RPMI7951 (cell line): Measurements from ENCODE around the gene ATXN2. TPM values are rescaled to one million over a fixed set of nuclear protein-coding genes. Genes with fewer than 3 reads are reported as not detected.
"Not testable (repeated sequence)": the region's sequence is repeated elsewhere in the genome, so short reads cannot be mapped to it uniquely, and the experiment has no call there.

Source experiments
- DNase-seq: peaks from one replicate; pipeline ENCODE4 v3.0.0-alpha.2; 2012; ENCODE audit warnings: low read depth
- total RNA-seq: library from RNA; depleted of rRNA; stranded (reverse); fragments of >200 nt; shearing (Covaris generic); gene quantifications from 2 replicates; pipeline ENCODE4 v1.2.3, GENCODE V29; 2014; rRNA removed

The ATXN2 gene, protein sequence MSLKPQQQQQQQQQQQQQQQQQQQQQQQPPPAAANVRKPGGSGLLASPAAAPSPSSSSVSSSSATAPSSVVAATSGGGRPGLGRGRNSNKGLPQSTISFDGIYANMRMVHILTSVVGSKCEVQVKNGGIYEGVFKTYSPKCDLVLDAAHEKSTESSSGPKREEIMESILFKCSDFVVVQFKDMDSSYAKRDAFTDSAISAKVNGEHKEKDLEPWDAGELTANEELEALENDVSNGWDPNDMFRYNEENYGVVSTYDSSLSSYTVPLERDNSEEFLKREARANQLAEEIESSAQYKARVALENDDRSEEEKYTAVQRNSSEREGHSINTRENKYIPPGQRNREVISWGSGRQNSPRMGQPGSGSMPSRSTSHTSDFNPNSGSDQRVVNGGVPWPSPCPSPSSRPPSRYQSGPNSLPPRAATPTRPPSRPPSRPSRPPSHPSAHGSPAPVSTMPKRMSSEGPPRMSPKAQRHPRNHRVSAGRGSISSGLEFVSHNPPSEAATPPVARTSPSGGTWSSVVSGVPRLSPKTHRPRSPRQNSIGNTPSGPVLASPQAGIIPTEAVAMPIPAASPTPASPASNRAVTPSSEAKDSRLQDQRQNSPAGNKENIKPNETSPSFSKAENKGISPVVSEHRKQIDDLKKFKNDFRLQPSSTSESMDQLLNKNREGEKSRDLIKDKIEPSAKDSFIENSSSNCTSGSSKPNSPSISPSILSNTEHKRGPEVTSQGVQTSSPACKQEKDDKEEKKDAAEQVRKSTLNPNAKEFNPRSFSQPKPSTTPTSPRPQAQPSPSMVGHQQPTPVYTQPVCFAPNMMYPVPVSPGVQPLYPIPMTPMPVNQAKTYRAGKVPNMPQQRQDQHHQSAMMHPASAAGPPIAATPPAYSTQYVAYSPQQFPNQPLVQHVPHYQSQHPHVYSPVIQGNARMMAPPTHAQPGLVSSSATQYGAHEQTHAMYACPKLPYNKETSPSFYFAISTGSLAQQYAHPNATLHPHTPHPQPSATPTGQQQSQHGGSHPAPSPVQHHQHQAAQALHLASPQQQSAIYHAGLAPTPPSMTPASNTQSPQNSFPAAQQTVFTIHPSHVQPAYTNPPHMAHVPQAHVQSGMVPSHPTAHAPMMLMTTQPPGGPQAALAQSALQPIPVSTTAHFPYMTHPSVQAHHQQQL
- 5.3 and 11.2 TPM in 2 replicates for total RNA-seq

GRCh38 chr12:111598637-111599452 is at the start of gene ATXN2:
Gene ATXN2, minus strand, starts transcription at chr12:111599315. Its CDS starts 281 bp downstream, at chr12:111599034.
- peak; percentile 69 for DNase-seq

DNA sequence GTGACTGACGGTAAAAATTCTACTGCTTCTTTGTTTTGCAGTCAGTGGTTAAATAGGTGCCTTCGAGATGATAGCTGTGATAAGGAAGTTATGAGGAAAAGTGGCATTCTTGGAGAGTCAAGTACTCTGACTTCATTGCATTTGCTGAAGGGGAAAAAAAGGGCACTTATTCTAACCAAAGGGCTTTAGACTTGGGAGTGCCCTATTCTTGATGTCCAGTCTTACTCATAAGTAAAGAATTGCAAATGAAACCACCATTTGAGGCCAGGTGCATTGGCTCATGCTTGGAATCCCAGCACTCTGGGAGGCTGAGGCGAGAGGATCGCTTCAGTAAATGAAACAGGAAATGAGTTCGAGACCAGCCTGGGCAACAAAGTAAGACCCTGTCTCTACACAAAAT is 46.3 kb upstream of the ATXN2 start:
- peak; percentile 57 for DNase-seq

DNA sequence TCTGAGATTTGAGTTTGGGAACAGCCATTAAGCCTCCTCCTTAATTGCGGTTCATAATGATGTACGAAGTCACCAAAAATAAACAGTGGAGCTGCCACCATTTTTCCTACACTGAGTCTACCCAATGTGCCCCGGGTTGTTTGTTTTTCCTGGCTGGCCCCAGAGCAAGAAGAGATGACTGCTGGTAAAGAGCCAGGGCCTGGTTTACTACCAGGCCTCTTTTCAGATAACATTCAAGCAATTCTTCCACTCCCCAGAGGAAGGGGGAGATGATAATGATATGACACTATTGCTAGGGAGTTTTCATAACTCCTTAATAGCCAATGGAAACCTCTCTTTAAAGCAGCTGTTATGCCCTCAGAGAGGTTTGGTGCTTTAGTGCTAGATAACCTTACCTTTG is 44.3 kb upstream of the ATXN2 start:
- DNase-seq = no peak

DNA sequence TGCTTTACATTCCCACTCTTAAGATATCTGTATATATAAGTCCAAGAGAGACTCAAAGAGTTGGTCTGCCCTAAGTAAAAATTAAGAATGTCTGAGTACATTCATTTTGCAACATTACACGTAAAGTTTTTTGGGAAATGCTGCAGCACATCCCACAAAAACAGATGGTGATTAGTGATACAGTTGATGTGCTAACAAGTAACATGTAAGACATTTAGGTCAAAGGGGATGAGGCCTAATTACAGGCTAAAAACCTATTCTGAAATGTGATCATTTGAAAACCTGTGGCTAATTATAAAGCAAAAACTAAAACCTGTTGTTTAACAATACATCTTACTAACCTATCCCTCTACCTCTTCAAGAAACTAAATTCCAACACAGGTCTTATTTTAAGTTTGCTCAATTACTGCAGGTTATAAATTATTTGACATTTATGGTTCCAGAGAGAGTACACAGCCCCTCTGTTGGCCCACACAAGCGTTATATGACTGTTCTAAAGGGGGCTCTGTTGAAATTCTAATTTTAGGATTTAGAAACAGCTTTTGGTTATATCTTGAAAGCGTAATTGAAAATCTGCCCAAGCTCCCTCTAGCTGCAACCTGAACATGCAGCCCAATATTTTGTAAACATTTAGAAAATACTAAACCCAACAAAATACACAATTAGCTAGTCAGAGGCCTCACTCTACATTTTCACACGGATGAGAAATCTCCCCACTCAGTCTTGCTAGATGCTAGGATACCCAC is 43.7 kb upstream of the ATXN2 start:
- no peak for DNase-seq

DNA sequence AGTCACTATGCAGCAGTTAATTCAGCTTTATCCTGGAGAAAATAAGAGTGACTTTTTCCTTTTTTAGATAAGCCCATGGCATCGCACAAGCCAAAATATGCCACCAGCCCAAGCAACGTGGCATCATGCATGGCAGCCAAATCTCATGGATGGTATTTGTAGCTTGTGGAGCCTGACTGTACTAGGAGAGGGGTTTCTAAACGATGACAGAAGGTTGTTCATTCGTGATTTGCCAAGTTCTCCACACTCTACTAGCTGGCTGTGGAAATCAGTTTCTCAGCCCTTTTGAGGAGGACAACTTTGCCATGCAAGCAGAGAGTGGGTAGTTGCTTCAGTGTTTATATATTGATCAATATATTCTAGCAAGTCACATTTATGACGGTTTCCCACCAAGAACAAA is 41.4 kb upstream of the ATXN2 start:
- DNase-seq = no peak

DNA sequence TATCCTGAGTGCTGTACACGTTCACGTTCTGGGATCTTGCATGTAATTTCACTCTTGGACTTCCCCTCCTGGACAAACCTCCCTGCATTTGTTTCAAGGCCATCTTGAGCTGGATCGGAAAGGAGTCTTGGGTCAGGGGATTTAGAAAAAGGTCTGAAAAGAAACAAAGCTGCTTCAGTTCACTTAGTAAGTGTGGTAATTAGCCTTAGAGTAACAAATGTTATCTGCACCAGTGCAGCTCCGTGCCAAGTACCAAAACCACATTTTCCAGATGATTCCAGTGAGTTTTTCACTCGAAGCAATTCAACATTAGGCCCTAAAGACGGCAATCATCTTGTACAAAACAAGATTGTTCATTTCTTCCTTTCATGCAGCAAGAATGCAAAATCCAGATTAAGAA is 39.4 kb upstream of the ATXN2 start:
- DNase-seq = no peak

DNA sequence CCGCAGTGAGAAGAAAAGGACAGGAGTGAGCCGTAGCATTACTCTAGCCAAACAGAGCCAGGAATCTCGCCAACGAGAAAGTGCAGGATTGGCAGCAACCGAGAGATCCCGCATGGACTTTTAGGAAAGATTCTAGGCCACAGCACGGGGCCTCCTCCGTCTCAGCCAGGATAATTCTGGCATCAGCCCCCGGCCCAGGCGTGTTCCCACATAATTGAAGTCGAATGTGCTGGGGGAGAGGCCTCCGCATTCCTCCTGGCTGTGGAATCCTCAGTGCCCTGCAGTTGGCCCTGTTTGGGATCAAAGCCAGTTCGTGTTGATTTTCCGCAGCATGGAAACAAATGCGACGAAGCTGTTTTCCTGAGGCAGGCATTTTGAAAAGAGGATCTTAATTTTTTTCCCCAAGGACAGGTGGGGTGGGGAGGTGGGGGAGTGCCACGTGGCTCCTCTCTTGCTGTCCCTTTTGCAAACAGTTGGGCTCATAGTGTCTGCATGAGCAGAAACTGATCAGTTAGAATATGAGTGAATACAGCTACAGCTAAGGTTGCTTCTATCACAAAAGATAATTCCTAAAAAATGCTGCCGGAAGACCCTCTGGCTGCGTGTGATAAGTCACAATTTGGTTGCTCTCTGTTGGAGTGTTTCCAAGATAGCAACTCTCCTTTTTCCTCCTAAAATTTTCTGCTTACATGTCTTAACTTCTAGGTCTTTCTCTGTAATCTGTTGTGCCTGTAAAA is 37.3 kb upstream of the ATXN2 start:
- no peak for DNase-seq

DNA sequence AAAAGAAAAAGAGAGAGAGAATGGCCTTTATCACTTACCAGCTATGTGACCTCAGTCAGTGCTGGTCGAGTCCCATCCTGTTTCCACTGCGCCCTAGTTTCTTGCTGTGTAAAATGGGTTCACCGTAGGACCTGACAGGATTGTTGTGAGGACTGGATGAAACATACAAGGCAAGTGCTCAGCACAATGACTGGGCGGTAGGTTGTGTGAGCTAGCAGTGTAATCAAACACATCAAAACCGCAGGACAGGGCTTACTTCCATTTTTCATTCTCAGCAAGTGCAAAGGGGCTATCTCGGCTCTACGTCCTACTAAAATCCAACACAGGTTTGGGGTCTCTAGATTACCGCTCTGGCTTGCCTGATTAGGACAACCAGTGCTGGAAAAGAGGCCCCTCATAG is 36.4 kb upstream of the ATXN2 start:
- DNase-seq = no peak

- no peak for DNase-seq
Measured at GRCh38 chr12:111628505-111629260, 29.6 kb upstream of the ATXN2 start.

GRCh38 chr12:111626230-111626629 is 27.1 kb upstream of the ATXN2 start:
- DNase-seq = no peak

- no peak for DNase-seq
Measured at GRCh38 chr12:111624540-111624939, 25.4 kb upstream of the ATXN2 start.

GRCh38 chr12:111617841-111618240 is 18.7 kb upstream of the ATXN2 start:
- not testable (repeated sequence) for DNase-seq

GRCh38 chr12:111616177-111616623 is 17.1 kb upstream of the ATXN2 start:
- DNase-seq = no peak

DNA sequence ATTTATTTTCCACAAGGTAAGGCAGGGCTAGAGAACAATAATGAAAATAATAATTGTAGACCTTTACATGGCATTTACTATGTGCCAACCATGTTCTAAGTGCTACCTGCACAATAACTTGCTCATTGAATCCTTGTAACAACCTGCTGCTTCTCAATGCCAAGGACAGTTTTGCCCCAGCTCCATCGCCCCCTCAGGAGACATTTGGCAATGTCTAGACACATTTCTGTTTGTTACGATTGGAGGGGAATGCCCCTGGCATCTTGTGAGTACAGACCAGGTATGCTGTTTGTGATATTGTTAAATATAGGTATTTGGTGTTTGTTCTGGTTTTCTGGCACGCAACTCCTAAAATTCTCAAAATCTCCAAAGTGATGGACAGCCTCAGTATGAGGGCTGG is 8.1 kb upstream of the ATXN2 start:
- DNase-seq = no peak

- DNase-seq = no peak
Measured at GRCh38 chr12:111606767-111607230, 7.7 kb upstream of the ATXN2 start.

- no peak for DNase-seq
Measured at GRCh38 chr12:111605911-111606766, 7.0 kb upstream of the ATXN2 start.

GRCh38 chr12:111602857-111603256 is 3.7 kb upstream of the ATXN2 start:
- not testable (repeated sequence) for DNase-seq

DNA sequence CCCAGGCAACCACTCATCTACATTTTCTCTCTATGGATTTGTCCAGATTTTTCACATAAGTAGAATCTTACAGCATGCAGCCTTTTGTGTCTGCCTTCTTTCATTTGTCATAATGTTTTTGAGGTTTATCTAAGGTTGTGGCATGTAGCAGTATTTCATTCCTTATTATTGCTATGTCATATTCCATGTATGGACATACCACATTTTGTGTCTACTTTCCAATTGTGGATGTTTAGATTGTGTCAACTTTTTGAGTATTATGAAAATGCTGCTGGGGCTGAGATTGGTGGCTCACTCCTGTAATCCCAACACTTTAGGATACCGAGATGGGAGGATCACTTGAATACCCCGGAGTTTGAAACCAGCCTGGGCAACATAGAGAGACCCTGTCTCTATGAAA is 3.2 kb upstream of the ATXN2 start:
- no peak for DNase-seq
